PC-3 (cell line): Measurements from ENCODE around the gene SPTLC3.

Experiments used
- EZH2 ChIP-seq: fragments of 300-600 bp; sonication (generic); IDR thresholded peaks from one replicate; pipeline ENCODE4 v1.6.1; 2017; ENCODE audit warnings: antibody characterized with exemption, mild to moderate bottlenecking, low read length; ENCODE audit not compliant: unreplicated experiment
- EZH2phosphoT487 ChIP-seq: fragments of 300-600 bp; sonication (generic); IDR thresholded peaks from 2 replicates; pipeline ENCODE4 v1.6.1; 2018; ENCODE audit warnings: mild to moderate bottlenecking, antibody characterized with exemption, low read length, borderline replicate concordance
- TF ChIP-seq, protein P1 (sequence below): fragments of 300-600 bp; sonication (generic); conservative IDR thresholded peaks from 2 replicates; pipeline ENCODE4 v1.5.1; 2017; ENCODE audit warnings: antibody characterized with exemption, low read depth, mild to moderate bottlenecking, low read length

DNA sequence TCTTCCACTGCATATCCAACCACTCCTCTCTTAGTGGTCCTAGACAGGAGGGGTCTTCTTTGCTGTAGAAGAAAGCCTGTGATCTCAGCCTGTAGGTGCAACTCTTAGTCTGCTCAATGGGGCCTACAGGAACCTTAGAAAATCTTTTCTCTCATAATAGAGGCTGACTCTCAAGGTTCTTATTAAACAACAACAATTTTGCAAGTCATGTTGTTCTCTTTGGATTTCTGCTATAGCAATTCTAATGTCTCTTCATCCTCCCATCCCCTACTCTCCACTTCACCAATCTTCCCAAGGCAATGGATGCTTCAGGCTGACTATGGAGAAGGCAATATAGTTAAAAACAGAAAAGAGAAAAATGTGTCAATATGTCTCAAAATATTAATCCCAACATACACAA is 40.8 kb upstream of the SPTLC3 start:
- TF ChIP-seq, protein P1, sequence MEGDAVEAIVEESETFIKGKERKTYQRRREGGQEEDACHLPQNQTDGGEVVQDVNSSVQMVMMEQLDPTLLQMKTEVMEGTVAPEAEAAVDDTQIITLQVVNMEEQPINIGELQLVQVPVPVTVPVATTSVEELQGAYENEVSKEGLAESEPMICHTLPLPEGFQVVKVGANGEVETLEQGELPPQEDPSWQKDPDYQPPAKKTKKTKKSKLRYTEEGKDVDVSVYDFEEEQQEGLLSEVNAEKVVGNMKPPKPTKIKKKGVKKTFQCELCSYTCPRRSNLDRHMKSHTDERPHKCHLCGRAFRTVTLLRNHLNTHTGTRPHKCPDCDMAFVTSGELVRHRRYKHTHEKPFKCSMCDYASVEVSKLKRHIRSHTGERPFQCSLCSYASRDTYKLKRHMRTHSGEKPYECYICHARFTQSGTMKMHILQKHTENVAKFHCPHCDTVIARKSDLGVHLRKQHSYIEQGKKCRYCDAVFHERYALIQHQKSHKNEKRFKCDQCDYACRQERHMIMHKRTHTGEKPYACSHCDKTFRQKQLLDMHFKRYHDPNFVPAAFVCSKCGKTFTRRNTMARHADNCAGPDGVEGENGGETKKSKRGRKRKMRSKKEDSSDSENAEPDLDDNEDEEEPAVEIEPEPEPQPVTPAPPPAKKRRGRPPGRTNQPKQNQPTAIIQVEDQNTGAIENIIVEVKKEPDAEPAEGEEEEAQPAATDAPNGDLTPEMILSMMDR = no peak
- no peak for TF ChIP-seq EZH2
- TF ChIP-seq EZH2phosphoT487 = no peak
